Vagina (tissue), 2 donors: ENCODE data around the gene PARP2.
"Not testable (repeated sequence)": the region's sequence is repeated elsewhere in the genome, so short reads cannot be mapped to it uniquely, and the experiment has no call there.

Experiments used
- POLR2A ChIP-seq, 2 donors: fragments of 450-650 bp; IDR thresholded peaks; one replicate each; pipeline ENCODE4 v1.6.1; 2017; ENCODE audit warnings: antibody characterized with exemption in 2 of 2, mild to moderate bottlenecking in 2 of 2, moderate library complexity in 2 of 2
- TF ChIP-seq, protein P1 (sequence below), 3 experiments: fragments of 450-650 bp in 2 of 3; fragments of 200-600 bp in 1 of 3; sonication (generic) in 1 of 3; IDR thresholded peaks; one replicate each; pipeline ENCODE4 v1.5.1; 2017 to 2019; ENCODE audit warnings: antibody characterized with exemption in 3 of 3, mild to moderate bottlenecking in 2 of 3, moderate library complexity in 2 of 3

DNA sequence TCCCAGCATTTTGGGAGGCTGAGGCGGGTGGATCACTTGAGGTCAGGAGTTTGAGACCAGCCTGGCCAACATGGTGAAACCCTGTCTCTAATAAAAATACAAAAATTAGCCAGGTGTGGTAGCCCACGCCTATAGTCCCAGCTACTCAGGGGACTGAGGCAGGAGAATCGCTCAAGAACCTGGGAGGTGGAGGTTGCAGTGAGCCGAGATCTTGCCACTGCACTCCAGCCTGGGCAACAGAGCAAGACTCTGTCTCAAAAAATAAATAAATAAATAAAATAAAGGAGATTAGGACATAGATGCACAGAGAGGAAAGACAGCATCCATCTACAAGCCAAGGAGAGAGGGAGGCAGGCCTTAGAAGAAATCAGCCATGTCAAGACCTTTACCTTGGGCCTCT lies 2.4 kb upstream of the PARP2 start:
- TF ChIP-seq POLR2A (IDR thresholded peaks at IDR 0.05) = not testable (repeated sequence)
- TF ChIP-seq, protein P1, sequence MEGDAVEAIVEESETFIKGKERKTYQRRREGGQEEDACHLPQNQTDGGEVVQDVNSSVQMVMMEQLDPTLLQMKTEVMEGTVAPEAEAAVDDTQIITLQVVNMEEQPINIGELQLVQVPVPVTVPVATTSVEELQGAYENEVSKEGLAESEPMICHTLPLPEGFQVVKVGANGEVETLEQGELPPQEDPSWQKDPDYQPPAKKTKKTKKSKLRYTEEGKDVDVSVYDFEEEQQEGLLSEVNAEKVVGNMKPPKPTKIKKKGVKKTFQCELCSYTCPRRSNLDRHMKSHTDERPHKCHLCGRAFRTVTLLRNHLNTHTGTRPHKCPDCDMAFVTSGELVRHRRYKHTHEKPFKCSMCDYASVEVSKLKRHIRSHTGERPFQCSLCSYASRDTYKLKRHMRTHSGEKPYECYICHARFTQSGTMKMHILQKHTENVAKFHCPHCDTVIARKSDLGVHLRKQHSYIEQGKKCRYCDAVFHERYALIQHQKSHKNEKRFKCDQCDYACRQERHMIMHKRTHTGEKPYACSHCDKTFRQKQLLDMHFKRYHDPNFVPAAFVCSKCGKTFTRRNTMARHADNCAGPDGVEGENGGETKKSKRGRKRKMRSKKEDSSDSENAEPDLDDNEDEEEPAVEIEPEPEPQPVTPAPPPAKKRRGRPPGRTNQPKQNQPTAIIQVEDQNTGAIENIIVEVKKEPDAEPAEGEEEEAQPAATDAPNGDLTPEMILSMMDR (IDR thresholded peaks at IDR 0.05) = not testable (repeated sequence)
